ENCODE results near the gene HDAC9.

- no peak for TF ChIP-seq EZH2 (IDR thresholded peaks at IDR 0.05; ENCODE audit: low read depth)
- TF ChIP-seq CTCF (conservative IDR thresholded peaks at IDR 0.05): no peak
These were observed 406.5 kb downstream of the HDAC9 start for GRCh38 chr7:18901982-18902421.

Data from PC-9 (cell line).